Smooth muscle cell (in vitro differentiated cells): Measurements from ENCODE around the gene RFPL3. TPM values are rescaled to one million over a fixed set of nuclear protein-coding genes. Genes with fewer than 3 reads are reported as not detected.

Source experiments
- DNase-seq: peaks from one replicate; lab custom pipeline; 2025; ENCODE audit not compliant: unreplicated experiment; lab: John Stamatoyannopoulos, UW
- H2AFZ ChIP-seq: fragments of 200-600 bp; sonication (generic); 2 replicates; pipeline ENCODE4 v1.6.0; 2016; ENCODE audit warnings: antibody characterized with exemption, low read depth, mild to moderate bottlenecking
- H3F3A ChIP-seq: fragments of 200-600 bp; sonication (generic); 2 replicates; pipeline ENCODE4 v1.6.0; 2017; ENCODE audit warnings: antibody characterized with exemption, low read depth
- H3K27ac ChIP-seq: fragments of 200-600 bp; sonication (generic); 2 replicates; pipeline ENCODE4 v1.5.1; 2016; ENCODE audit warnings: low read depth, mild to moderate bottlenecking
- H3K27me3 ChIP-seq: fragments of 200-600 bp; sonication (generic); 2 replicates; pipeline ENCODE4 v1.6.1; 2016; ENCODE audit warnings: low read depth, mild to moderate bottlenecking
- H3K36me3 ChIP-seq: fragments of 200-600 bp; sonication (generic); 2 replicates; pipeline ENCODE4 v1.5.1; 2016; ENCODE audit warnings: low read depth
- H3K4me1 ChIP-seq: fragments of 200-600 bp; sonication (generic); 2 replicates; pipeline ENCODE4 v1.5.1; 2016; ENCODE audit warnings: low read depth
- H3K4me2 ChIP-seq: fragments of 200-600 bp; sonication (generic); 2 replicates; pipeline ENCODE4 v1.6.0; 2016; ENCODE audit warnings: mild to moderate bottlenecking
- H3K4me3 ChIP-seq: fragments of 200-600 bp; sonication (generic); 2 replicates; pipeline ENCODE4 v1.5.1; 2016; ENCODE audit warnings: mild to moderate bottlenecking
- H3K79me2 ChIP-seq: fragments of 200-600 bp; sonication (generic); 2 replicates; pipeline ENCODE4 v1.6.0; 2016; ENCODE audit warnings: low read depth, mild to moderate bottlenecking
- H3K9ac ChIP-seq: fragments of 200-600 bp; sonication (generic); 2 replicates; pipeline ENCODE4 v1.6.0; 2016; ENCODE audit warnings: low read depth
- H3K9me3 ChIP-seq: fragments of 200-600 bp; sonication (generic); replicated peaks from 2 replicates; pipeline ENCODE4 v1.5.1; 2016; ENCODE audit warnings: low read depth
- H4K20me1 ChIP-seq: fragments of 200-600 bp; sonication (generic); 2 replicates; pipeline ENCODE4 v1.6.0; 2016; ENCODE audit warnings: low read depth
- WGBS: methylation state at CpG from one replicate; pipeline ENCODE4 v1.1.7; 2016; ENCODE audit warnings: low lambda C conversion rate; 5-methylcytosine and 5-hydroxymethylcytosine counted together
- polyA plus RNA-seq: library from polyadenylated mRNA; unstranded; fragments of >200 nt; fragmentation: Nextera tagmentation; extraction: Ambion mirVana; gene quantifications from 2 replicates; pipeline ENCODE4 v1.2.1, GENCODE V29; 2016
- total RNA-seq: library from RNA; depleted of rRNA; stranded (reverse); fragments of >200 nt; gene quantifications from 2 replicates; pipeline ENCODE4 v1.2.3, GENCODE V29; 2014
- TF ChIP-seq, protein P1 (sequence below): fragments of 200-600 bp; sonication (generic); IDR thresholded peaks from 2 replicates; pipeline ENCODE4 v1.5.1; 2017; ENCODE audit warnings: borderline replicate concordance, mild to moderate bottlenecking, antibody characterized with exemption; ENCODE audit not compliant: insufficient read depth, poor library complexity, severe bottlenecking

Gene RFPL3
- total and polyA plus RNA-seq, 2 experiments from 2014 or later, result 0.26 TPM; not detected in 1

DNA sequence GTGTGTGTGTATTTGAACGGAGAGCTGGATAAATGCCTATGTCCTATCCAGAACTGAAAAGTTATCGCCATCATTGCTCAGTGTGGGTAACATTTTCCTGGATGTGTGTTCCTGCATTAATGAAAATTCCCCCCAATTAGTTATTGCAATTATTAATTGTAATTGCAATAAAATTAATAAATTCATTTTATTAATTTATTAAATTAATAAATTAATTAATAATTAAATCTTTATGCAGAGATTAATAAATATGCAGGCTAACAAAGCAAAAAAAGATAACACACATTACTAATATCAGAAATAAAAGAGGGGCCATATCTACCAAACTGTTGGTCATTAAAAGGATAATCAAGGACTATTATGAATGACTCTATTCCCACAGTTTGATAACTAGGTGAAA, 3.6 kb downstream of the RFPL3 start:
- H3K27ac ChIP-seq, result no peak overlapping the region
- no peak for DNase-seq
- no peak overlapping the region for H2AFZ ChIP-seq
- H3K79me2 ChIP-seq, result no peaks in the 10 kb centered on the region
- no peaks in the 10 kb centered on the region for H3K4me1 ChIP-seq
- H3F3A ChIP-seq, result no peaks in the 10 kb centered on the region
- H3K4me2 ChIP-seq, result no peak overlapping the region
- H3K36me3 ChIP-seq, result no peaks in the 10 kb centered on the region
- H3K9me3 ChIP-seq, result no peaks in the 10 kb centered on the region
- H4K20me1 ChIP-seq, result no peaks in the 10 kb centered on the region
- no peak overlapping the region for H3K4me3 ChIP-seq
- peaks cover 9% of the 10 kb centered on the region for H3K27me3 ChIP-seq
- TF ChIP-seq, protein P1, sequence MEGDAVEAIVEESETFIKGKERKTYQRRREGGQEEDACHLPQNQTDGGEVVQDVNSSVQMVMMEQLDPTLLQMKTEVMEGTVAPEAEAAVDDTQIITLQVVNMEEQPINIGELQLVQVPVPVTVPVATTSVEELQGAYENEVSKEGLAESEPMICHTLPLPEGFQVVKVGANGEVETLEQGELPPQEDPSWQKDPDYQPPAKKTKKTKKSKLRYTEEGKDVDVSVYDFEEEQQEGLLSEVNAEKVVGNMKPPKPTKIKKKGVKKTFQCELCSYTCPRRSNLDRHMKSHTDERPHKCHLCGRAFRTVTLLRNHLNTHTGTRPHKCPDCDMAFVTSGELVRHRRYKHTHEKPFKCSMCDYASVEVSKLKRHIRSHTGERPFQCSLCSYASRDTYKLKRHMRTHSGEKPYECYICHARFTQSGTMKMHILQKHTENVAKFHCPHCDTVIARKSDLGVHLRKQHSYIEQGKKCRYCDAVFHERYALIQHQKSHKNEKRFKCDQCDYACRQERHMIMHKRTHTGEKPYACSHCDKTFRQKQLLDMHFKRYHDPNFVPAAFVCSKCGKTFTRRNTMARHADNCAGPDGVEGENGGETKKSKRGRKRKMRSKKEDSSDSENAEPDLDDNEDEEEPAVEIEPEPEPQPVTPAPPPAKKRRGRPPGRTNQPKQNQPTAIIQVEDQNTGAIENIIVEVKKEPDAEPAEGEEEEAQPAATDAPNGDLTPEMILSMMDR, result no peak
- no peak overlapping the region for H3K9ac ChIP-seq
- WGBS, result 95% methylated on average over 2 of the region's 2 CpGs

DNA sequence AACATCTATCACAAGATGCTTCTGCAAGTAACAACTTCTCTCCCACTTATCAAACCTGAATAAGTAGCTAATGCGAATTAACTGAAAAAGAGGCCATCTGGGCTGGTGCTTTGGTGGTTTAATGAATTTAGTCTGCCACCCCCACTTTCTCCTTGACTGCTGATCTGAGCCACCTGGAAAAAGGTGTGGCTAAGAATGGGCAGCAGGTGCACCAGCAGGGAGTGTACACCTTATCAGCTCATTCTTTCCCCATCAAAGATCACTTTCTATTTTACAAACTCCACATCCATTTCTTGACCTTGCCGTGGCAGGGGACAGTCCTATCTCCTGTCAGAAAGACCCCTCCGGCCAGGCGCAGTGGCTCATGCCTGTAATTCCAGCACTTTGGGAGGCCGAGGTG, 6.5 kb downstream of the RFPL3 start:
- Histone ChIP-seq H2AFZ (no peak overlapping the region), H3K27ac (no peak overlapping the region), H3K4me1 (no peaks in the 10 kb centered on the region), H3K4me2 (no peak overlapping the region), H3F3A (no peaks in the 10 kb centered on the region), H3K9me3 (no peaks in the 10 kb centered on the region), H3K27me3 (peaks cover 14% of the 10 kb centered on the region), H3K79me2 (no peaks in the 10 kb centered on the region), H3K36me3 (no peaks in the 10 kb centered on the region), H4K20me1 (no peaks in the 10 kb centered on the region), H3K4me3 (no peak overlapping the region), H3K9ac (no peak overlapping the region)
- DNase-seq, result no peak
- 89% methylated on average over 5 of the region's 5 CpGs for WGBS
- TF ChIP-seq, protein P1, result no peak

DNA sequence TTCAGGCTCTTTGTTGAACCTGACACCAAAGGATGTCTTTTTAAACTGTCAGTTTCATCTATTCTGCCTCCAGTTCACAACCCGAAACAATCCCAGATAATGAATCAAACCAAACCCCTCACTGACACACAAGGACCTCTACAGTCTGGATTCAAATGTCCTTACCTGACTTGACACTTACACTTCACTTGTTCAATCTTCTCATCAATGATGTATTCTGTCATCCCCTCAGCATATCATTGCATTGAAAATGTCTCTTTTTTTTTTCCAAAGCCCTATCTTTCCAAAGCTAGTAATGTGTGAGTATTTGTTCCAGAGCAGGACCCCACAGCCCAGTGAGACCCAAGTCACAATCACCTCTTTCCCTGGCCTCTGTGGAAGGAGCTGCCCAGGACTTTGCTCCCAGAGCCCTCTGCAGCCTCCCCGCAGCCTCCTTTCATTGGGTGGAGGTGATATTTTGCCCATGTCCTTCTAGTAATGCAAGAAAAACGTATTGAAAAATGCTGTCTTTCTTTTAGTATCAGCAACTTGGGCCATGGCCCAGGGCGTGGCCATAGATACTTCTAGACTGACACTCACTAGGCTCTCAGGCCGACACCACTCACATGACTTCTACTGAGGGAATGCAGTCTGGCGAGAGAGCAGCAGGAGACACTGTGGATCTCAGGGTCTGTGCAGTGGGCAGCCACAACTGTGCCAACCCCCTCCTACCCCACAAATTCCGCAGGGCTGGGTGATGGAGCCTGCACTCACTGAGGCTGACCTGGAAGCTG, 18.2 kb downstream of the RFPL3 start:
- Histone ChIP-seq H3K9me3 (no peaks in the 10 kb centered on the region), H3K4me3 (no peak overlapping the region), H3K9ac (no peak overlapping the region), H3K4me1 (no peaks in the 10 kb centered on the region), H3F3A (no peaks in the 10 kb centered on the region), H3K79me2 (no peaks in the 10 kb centered on the region), H3K4me2 (no peak overlapping the region), H4K20me1 (no peaks in the 10 kb centered on the region), H2AFZ (no peak overlapping the region), H3K36me3 (no peaks in the 10 kb centered on the region), H3K27me3 (peaks cover 8% of the 10 kb centered on the region), H3K27ac (no peak overlapping the region)
- TF ChIP-seq, protein P1, result no peak
- DNase-seq, result no peak
- 81% methylated on average over 7 of the region's 7 CpGs for WGBS

DNA sequence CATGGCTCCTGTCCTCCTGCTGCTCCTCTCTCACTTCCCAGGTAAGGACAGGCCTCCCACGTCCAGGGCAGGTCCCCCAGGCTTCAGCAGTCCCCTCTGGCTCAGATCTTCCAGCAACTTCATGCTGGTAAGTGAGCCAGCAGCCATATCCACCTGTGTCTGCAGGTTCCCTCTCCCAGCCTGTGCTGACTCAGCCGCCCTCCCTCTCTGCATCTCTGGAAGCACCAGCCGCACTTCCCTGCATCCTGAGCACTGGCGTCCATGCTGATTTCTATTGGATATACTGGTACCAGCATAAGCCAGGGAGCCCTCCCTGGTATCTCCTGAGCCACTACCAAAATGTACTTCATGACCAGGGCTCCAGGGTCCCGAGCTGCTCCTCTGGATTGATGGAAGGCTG, 19.0 kb downstream of the RFPL3 start:
- Histone ChIP-seq H3K9ac (no peak overlapping the region), H3K27me3 (peaks cover 8% of the 10 kb centered on the region), H4K20me1 (no peaks in the 10 kb centered on the region), H3F3A (no peaks in the 10 kb centered on the region), H3K36me3 (no peaks in the 10 kb centered on the region), H3K27ac (no peak overlapping the region), H3K79me2 (no peaks in the 10 kb centered on the region), H3K4me3 (no peak overlapping the region), H3K4me1 (no peaks in the 10 kb centered on the region), H3K9me3 (no peaks in the 10 kb centered on the region), H2AFZ (no peak overlapping the region), H3K4me2 (no peak overlapping the region)
- 82% methylated on average over 5 of the region's 5 CpGs for WGBS
- TF ChIP-seq, protein P1, result no peak
- no peak for DNase-seq
